Hepatocyte (in vitro differentiated cells): Measurements from ENCODE around the gene FARP2. TPM values are rescaled to one million over a fixed set of nuclear protein-coding genes. Genes with fewer than 3 reads are reported as not detected.

Experiments used
- DNase-seq: peaks from one replicate; pipeline ENCODE4 v3.0.0-alpha.2; 2016; ENCODE audit warnings: low spot score
- H2AFZ ChIP-seq: fragments of 200-600 bp; sonication (generic); 2 replicates; pipeline ENCODE4 v1.6.0; 2016; ENCODE audit warnings: antibody characterized with exemption, mild to moderate bottlenecking
- H3K27ac ChIP-seq: fragments of 200-600 bp; sonication (generic); 2 replicates; pipeline ENCODE4 v1.5.1; 2016; ENCODE audit warnings: mild to moderate bottlenecking
- H3K27me3 ChIP-seq: fragments of 200-600 bp; sonication (generic); 2 replicates; pipeline ENCODE4 v1.6.1; 2016
- H3K36me3 ChIP-seq: fragments of 200-600 bp; sonication (generic); replicated peaks from 2 replicates; pipeline ENCODE4 v1.5.1; 2016; ENCODE audit warnings: low read depth; ENCODE audit not compliant: insufficient read depth
- H3K4me1 ChIP-seq: fragments of 200-600 bp; sonication (generic); 2 replicates; pipeline ENCODE4 v1.5.1; 2016; ENCODE audit warnings: mild to moderate bottlenecking, moderate library complexity; ENCODE audit not compliant: insufficient read depth
- H3K4me2 ChIP-seq: fragments of 200-600 bp; sonication (generic); 2 replicates; pipeline ENCODE4 v1.6.0; 2016
- H3K4me3 ChIP-seq: fragments of 200-600 bp; sonication (generic); 2 replicates; pipeline ENCODE4 v1.5.1; 2016; ENCODE audit warnings: mild to moderate bottlenecking
- H3K79me2 ChIP-seq: fragments of 200-600 bp; sonication (generic); 2 replicates; pipeline ENCODE4 v1.6.0; 2017; ENCODE audit warnings: mild to moderate bottlenecking
- H3K9me2 ChIP-seq: fragments of 200-600 bp; sonication (generic); replicated peaks from 2 replicates; pipeline ENCODE4 v1.6.0; 2017; ENCODE audit warnings: mild to moderate bottlenecking; ENCODE audit not compliant: insufficient read depth
- H3K9me3 ChIP-seq: fragments of 200-600 bp; sonication (generic); 2 replicates; pipeline ENCODE4 v1.5.1; 2016; ENCODE audit warnings: low read depth, mild to moderate bottlenecking
- H4K20me1 ChIP-seq: fragments of 200-600 bp; sonication (generic); 2 replicates; pipeline ENCODE4 v1.6.0; 2016; ENCODE audit warnings: mild to moderate bottlenecking; ENCODE audit not compliant: insufficient read depth, poor library complexity, severe bottlenecking
- CTCF ChIP-seq: fragments of 200-600 bp; sonication (generic); IDR thresholded peaks from 2 replicates; pipeline ENCODE4 v1.5.1; 2016; ENCODE audit warnings: antibody characterized with exemption, mild to moderate bottlenecking; ENCODE audit not compliant: poor library complexity
- EZH2 ChIP-seq: fragments of 200-600 bp; sonication (generic); IDR thresholded peaks from 2 replicates; pipeline ENCODE4 v1.6.1; 2016; ENCODE audit warnings: antibody characterized with exemption, mild to moderate bottlenecking, borderline replicate concordance
- EZH2phosphoT487 ChIP-seq: fragments of 200-600 bp; sonication (generic); IDR thresholded peaks from one replicate; pipeline ENCODE4 v1.6.1; 2018; ENCODE audit warnings: antibody characterized with exemption, mild to moderate bottlenecking, low read depth, moderate library complexity; ENCODE audit not compliant: unreplicated experiment, severe bottlenecking
- WGBS: methylation state at CpG from one replicate; pipeline ENCODE4 v1.1.6; 2016; ENCODE audit warnings: low lambda C conversion rate; ENCODE audit errors: missing lambda C conversion rate; 5-methylcytosine and 5-hydroxymethylcytosine counted together
- polyA plus RNA-seq: library from polyadenylated mRNA; unstranded; fragments of >200 nt; fragmentation: Nextera tagmentation; extraction: Ambion mirVana; gene quantifications from 2 replicates; pipeline ENCODE4 v1.2.1, GENCODE V29; 2016
- total RNA-seq: library from RNA; depleted of rRNA; stranded (reverse); fragments of >200 nt; gene quantifications from 2 replicates; pipeline ENCODE4 v1.2.3, GENCODE V29; 2014

FARP2 gene
- total and polyA plus RNA-seq, 2 experiments from 2014 or later, result 29.1 to 29.6 TPM

GRCh38 chr2:241364781-241365180, 8.7 kb downstream of the FARP2 start:
- Histone ChIP-seq H3K36me3 (no peaks in the 10 kb centered on the region), H4K20me1 (peaks cover 7% of the 10 kb centered on the region), H3K4me1 (peaks cover 3% of the 10 kb centered on the region), H3K4me3 (no peak overlapping the region), H2AFZ (no peak overlapping the region), H3K27ac (no peak overlapping the region), H3K9me3 (no peaks in the 10 kb centered on the region), H3K79me2 (peaks cover 96% of the 10 kb centered on the region), H3K9me2 (no peaks in the 10 kb centered on the region), H3K27me3 (no peaks in the 10 kb centered on the region), H3K4me2 (no peak overlapping the region)
- no peak for TF ChIP-seq CTCF
- TF ChIP-seq EZH2, result no peak
- TF ChIP-seq EZH2phosphoT487, result no peak
- WGBS, result 78% methylated on average over 2 of the region's 2 CpGs
- no peak for DNase-seq

GRCh38 chr2:241366678-241367077, 10.6 kb downstream of the FARP2 start:
- Histone ChIP-seq H3K9me2 (no peaks in the 10 kb centered on the region), H4K20me1 (no peaks in the 10 kb centered on the region), H3K9me3 (no peaks in the 10 kb centered on the region), H2AFZ (no peak overlapping the region), H3K4me1 (no peaks in the 10 kb centered on the region), H3K79me2 (peaks cover 96% of the 10 kb centered on the region), H3K27ac (no peak overlapping the region), H3K4me2 (no peak overlapping the region), H3K4me3 (no peak overlapping the region), H3K27me3 (no peaks in the 10 kb centered on the region), H3K36me3 (no peaks in the 10 kb centered on the region)
- whole genome bisulfite sequencing, result 95% methylated on average over 2 of the region's 2 CpGs
- no peak for DNase-seq
- TF ChIP-seq EZH2phosphoT487, result no peak
- no peak for TF ChIP-seq CTCF
- no peak for TF ChIP-seq EZH2

- no peak for DNase-seq
- no peak overlapping the region for H3K4me2 ChIP-seq
- no peaks in the 10 kb centered on the region for H3K27me3 ChIP-seq
- H2AFZ ChIP-seq, result no peak overlapping the region
- 89% methylated on average over 3 of the region's 3 CpGs for WGBS
- H3K79me2 ChIP-seq, result peaks cover 95% of the 10 kb centered on the region
- peaks cover under 1% of the 10 kb centered on the region for H3K4me1 ChIP-seq
- TF ChIP-seq EZH2phosphoT487, result no peak
- no peak for TF ChIP-seq EZH2
- no peak for TF ChIP-seq CTCF
- no peaks in the 10 kb centered on the region for H3K9me2 ChIP-seq
- no peak overlapping the region for H3K4me3 ChIP-seq
- no peaks in the 10 kb centered on the region for H4K20me1 ChIP-seq
- no peaks in the 10 kb centered on the region for H3K9me3 ChIP-seq
- no peak overlapping the region for H3K27ac ChIP-seq
- H3K36me3 ChIP-seq, result no peaks in the 10 kb centered on the region
These were observed 12.6 kb downstream of the FARP2 start for GRCh38 chr2:241368643-241369042.

GRCh38 chr2:241372361-241372992, 16.4 kb downstream of the FARP2 start:
- H3K4me1 ChIP-seq, result peaks cover 11% of the 10 kb centered on the region
- no peak overlapping the region for H2AFZ ChIP-seq
- no peaks in the 10 kb centered on the region for H3K36me3 ChIP-seq
- peaks cover 79% of the 10 kb centered on the region for H3K79me2 ChIP-seq
- no peak overlapping the region for H3K27ac ChIP-seq
- H3K4me2 ChIP-seq, result no peak overlapping the region
- no peaks in the 10 kb centered on the region for H3K27me3 ChIP-seq
- WGBS, result 83% methylated on average over 11 of the region's 11 CpGs
- H3K9me2 ChIP-seq, result no peaks in the 10 kb centered on the region
- DNase-seq, result no peak
- H3K4me3 ChIP-seq, result no peak overlapping the region
- no peaks in the 10 kb centered on the region for H3K9me3 ChIP-seq
- H4K20me1 ChIP-seq, result no peaks in the 10 kb centered on the region
- no peak for TF ChIP-seq CTCF
- TF ChIP-seq EZH2, result no peak
- TF ChIP-seq EZH2phosphoT487, result no peak
